Calu3 (cell line): ENCODE results near the gene TRIM17. TPM values are rescaled to one million over a fixed set of nuclear protein-coding genes. Genes with fewer than 3 reads are reported as not detected.

Experiments used
- BruUV-seq: library from RNA; stranded (reverse); fragments of 400-500 nt; replicated peaks from 2 replicates; lab custom pipeline; 2021; lab: Mats Ljungman, UMichigan
- CTCF ChIA-PET: fragments of 300-600 bp; sonication (Branson Sonifier 250); formaldehyde crosslinking; loops from one replicate; lab custom pipeline; 2022; ENCODE audit warnings: antibody characterized with exemption; lab: Charles Lee
- DNase-seq: peaks from one replicate; pipeline ENCODE4 v3.0.0; 2022
- H3K27ac Mint-ChIP-seq: one replicate; pipeline ENCODE4 v1.8.0; 2022; ENCODE audit warnings: mixed read lengths; ENCODE audit not compliant: unreplicated experiment
- H3K27me3 Mint-ChIP-seq: one replicate; pipeline ENCODE4 v1.8.0; 2022; ENCODE audit warnings: mixed read lengths; ENCODE audit not compliant: unreplicated experiment
- H3K36me3 Mint-ChIP-seq: one replicate; pipeline ENCODE4 v1.8.0; 2022; ENCODE audit warnings: mild to moderate bottlenecking, moderate library complexity, mixed read lengths; ENCODE audit not compliant: insufficient read depth, unreplicated experiment
- H3K4me1 Mint-ChIP-seq: one replicate; pipeline ENCODE4 v1.8.0; 2022; ENCODE audit warnings: mild to moderate bottlenecking, low read depth, mixed read lengths; ENCODE audit not compliant: unreplicated experiment
- H3K4me3 Mint-ChIP-seq: one replicate; pipeline ENCODE4 v1.8.0; 2022; ENCODE audit warnings: mild to moderate bottlenecking, low read depth, moderate library complexity, mixed read lengths; ENCODE audit not compliant: unreplicated experiment
- H3K9me3 Mint-ChIP-seq: one replicate; pipeline ENCODE4 v1.8.0; 2022; ENCODE audit warnings: low read depth, mixed read lengths; ENCODE audit not compliant: unreplicated experiment
- intact Hi-C: fragments of 100-400 bp; cut with micrococcal nuclease; formaldehyde crosslinking; loops from one replicate; pipeline ENCODE4 v1.10.0; 2022; ENCODE audit not compliant: unreplicated experiment
- total RNA-seq: library from RNA; stranded (reverse); gene quantifications from 2 replicates; pipeline ENCODE4 v1.2.3, GENCODE V29; 2022
- TF ChIP-seq, protein P1 (sequence below): fragments of 200-600 bp; IDR thresholded peaks from one replicate; pipeline ENCODE4 v1.8.0; 2022; ENCODE audit warnings: antibody characterized with exemption; ENCODE audit not compliant: unreplicated experiment

The TRIM17 gene
- total RNA-seq, 1 experiment from 2014 or later: 3.8 TPM

DNA sequence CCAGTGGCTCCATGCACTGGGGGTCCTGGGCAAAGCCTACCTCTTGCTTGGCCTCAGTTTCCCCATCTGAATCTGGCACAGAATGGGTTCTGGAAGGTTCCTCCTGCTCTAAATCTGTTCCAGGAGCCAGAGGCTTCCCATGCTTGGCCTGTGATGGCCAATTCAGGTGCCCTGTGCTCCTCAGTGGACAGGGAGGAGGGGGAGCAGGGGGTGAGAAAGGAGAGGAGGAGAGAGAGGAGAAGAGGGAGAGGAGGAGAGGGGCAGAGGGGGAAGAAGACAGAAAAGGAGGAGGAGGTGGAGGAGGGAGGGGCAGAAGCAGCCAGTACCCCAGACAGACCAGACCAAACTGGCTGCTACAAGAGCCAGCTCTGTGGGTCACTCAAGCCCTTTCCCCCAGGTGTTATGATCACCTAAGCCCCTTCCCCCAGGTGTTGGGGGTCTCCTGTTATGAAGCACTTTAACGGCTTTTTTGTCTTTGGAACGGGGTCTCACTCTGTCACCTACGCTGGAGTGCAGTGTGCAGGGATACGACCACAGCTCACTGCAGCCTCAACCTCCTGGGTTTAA is 53.7 kb downstream of the TRIM17 start:
- H3K27ac Mint-ChIP-seq: no peak overlapping the region
- TF ChIP-seq, protein P1, sequence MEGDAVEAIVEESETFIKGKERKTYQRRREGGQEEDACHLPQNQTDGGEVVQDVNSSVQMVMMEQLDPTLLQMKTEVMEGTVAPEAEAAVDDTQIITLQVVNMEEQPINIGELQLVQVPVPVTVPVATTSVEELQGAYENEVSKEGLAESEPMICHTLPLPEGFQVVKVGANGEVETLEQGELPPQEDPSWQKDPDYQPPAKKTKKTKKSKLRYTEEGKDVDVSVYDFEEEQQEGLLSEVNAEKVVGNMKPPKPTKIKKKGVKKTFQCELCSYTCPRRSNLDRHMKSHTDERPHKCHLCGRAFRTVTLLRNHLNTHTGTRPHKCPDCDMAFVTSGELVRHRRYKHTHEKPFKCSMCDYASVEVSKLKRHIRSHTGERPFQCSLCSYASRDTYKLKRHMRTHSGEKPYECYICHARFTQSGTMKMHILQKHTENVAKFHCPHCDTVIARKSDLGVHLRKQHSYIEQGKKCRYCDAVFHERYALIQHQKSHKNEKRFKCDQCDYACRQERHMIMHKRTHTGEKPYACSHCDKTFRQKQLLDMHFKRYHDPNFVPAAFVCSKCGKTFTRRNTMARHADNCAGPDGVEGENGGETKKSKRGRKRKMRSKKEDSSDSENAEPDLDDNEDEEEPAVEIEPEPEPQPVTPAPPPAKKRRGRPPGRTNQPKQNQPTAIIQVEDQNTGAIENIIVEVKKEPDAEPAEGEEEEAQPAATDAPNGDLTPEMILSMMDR: no peak
- no TSS peak for BruUV-seq
- peaks cover 20% of the 10 kb centered on the region for H3K36me3 Mint-ChIP-seq
- no peak for DNase-seq
- intact Hi-C loops: no loop called here
- no peaks in the 10 kb centered on the region for H3K27me3 Mint-ChIP-seq
- CTCF ChIA-PET: no interaction called here
- no peak overlapping the region for H3K4me3 Mint-ChIP-seq
- H3K4me1 Mint-ChIP-seq: no peaks in the 10 kb centered on the region
- no peaks in the 10 kb centered on the region for H3K9me3 Mint-ChIP-seq

DNA sequence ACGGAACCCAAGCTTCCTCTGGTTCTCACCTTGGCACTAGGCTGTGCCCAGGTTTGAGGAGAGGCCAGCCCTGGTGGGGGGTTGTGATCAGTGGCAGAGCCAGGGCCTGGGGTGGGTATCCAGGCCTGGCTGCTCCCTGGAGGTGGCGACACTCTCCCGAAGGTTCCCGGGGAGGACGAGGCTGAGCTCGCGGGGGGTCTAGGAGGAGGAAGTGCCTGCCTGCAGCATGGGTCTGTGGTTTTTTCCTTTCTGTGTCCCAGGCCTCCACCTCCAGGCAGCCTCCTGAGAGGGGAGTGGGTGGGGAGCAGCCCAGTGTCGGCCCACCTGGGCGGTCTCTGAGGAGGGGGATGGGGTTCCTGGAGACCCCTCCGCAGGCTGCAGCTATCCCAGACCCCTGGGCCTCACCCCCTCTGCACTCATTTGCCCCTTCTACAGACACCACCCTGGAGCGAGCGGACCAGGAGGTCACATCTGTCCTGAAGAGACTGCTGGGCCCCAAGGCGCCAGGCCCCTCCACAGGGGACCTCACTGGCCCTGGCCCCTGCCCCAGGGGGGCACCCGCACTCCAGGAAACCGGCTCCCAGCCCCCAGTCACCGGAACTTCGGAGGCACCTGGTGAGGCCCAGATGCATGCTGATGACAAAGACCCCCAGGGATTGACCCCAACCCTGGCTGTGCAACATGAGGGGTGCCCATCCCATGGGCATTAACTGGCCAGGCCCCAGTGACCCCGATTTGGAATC is 54.3 kb downstream of the TRIM17 start:
- no peak overlapping the region for H3K4me3 Mint-ChIP-seq
- TF ChIP-seq, protein P1: no peak
- no peaks in the 10 kb centered on the region for H3K4me1 Mint-ChIP-seq
- H3K9me3 Mint-ChIP-seq: no peaks in the 10 kb centered on the region
- intact Hi-C loops: no loop called here
- no peaks in the 10 kb centered on the region for H3K27me3 Mint-ChIP-seq
- DNase-seq: no peak
- no TSS peak for BruUV-seq
- CTCF ChIA-PET: no interaction called here
- no peak overlapping the region for H3K27ac Mint-ChIP-seq
- H3K36me3 Mint-ChIP-seq: peaks cover 14% of the 10 kb centered on the region

DNA sequence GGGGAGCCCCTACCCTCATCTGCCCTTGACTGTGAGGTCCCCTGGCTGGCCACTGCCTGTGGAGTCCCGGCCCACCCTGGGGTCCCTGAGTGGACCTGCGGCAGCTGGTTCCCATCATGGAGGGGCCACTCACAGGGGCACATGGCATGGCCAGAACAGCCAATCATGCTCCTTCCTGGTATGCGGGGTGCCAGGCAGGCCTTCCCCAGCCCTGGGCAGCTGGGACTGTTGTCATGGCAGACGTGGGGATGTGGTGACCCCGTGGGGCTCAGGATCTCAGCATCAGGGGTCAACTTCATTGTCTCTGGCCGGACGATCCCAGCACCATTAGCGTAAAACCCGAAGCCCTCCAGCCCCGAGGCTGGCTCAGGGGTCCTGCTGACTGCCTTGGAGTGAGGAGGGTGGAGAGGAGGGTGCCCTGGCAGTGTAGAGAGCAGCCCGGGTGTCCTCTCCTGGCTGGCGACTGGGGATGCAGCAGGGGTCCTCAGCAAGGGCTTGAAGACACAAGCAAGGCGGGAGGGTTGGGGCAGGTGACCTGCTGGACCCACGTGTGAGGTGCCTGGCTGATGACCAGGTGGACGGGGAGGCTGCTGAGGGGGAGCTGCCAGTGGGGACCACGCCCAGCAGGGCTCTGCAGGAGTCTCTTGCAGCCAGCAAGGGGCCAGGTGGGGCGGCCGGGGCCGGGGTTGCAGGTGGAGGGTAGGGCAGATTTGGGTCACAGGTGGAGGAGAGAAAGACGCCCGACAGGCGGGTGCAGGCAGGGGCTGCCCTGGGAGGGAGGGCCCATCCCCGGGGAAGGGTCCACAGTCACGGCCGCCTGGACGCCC is 55.1 kb downstream of the TRIM17 start:
- no peaks in the 10 kb centered on the region for H3K27me3 Mint-ChIP-seq
- TF ChIP-seq, protein P1: no peak
- no peaks in the 10 kb centered on the region for H3K9me3 Mint-ChIP-seq

DNA sequence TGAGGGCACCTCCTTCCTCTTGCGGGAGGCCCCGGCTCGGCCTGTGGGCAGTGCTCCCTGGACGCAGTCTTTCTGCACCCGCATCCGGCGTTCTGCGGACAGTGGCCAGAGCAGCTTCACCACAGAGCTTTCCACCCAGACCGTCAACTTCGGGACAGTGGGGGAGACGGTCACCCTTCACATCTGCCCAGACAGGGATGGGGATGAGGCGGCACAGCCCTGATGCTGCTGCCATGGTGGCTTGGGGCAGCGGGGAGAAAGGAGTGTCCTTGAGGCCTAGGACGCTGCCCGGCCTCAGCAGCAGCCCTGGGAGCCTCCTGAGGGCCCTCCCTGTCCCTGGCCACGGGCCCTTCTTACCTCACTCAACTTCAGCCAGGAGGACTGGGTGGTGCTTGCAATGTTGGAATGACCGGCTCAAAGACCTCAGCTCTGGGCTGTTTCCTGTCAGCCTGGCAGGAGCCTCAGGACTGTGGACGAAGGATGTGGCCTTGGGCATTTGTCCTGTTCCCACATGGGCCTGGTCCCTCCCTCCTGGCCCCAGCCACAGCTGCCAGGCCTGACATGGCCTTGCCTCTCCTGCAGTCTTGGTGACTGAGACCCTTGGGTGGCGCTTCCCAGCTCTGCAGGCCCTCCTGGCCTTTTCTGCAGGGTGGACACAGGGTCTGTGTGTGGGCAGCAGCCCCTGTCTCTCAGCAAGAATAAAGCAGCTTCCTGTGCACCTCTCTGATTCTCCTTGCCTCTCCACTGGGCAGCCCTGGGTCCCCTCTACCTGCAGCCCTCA is 55.9 kb downstream of the TRIM17 start:
- BruUV-seq: no TSS peak
- no peaks in the 10 kb centered on the region for H3K9me3 Mint-ChIP-seq

More for the DNA sequence above, 55.1 kb downstream of the TRIM17 start:
- intact Hi-C loops: no loop called here
- no peak overlapping the region for H3K27ac Mint-ChIP-seq
- no peak for DNase-seq
- no TSS peak for BruUV-seq
- H3K4me1 Mint-ChIP-seq: no peaks in the 10 kb centered on the region
- H3K36me3 Mint-ChIP-seq: peaks cover 14% of the 10 kb centered on the region
- CTCF ChIA-PET: no interaction called here
- no peak overlapping the region for H3K4me3 Mint-ChIP-seq

More for the DNA sequence above, 55.9 kb downstream of the TRIM17 start:
- H3K27me3 Mint-ChIP-seq: no peaks in the 10 kb centered on the region
- no peak overlapping the region for H3K4me3 Mint-ChIP-seq
- CTCF ChIA-PET: no interaction called here
- H3K36me3 Mint-ChIP-seq: peaks cover 14% of the 10 kb centered on the region
- intact Hi-C loops: no loop called here
- no peaks in the 10 kb centered on the region for H3K4me1 Mint-ChIP-seq
- TF ChIP-seq, protein P1: no peak
- no peak overlapping the region for H3K27ac Mint-ChIP-seq
- DNase-seq: no peak
